HCT116 (cell line): ENCODE results near the gene RNASET2.

ENCODE experiments used
- CEBPB ChIP-seq: IDR thresholded peaks from 2 replicates; pipeline ENCODE4 v1.6.1; 2012; ENCODE audit warnings: low read depth
- EGR1 ChIP-seq: IDR thresholded peaks from 2 replicates; pipeline ENCODE4 v1.6.1; 2012; ENCODE audit warnings: low read depth
- EZH2phosphoT487 ChIP-seq: fragments of 200-600 bp; IDR thresholded peaks from 2 replicates; pipeline ENCODE4 v1.6.1; 2018; ENCODE audit warnings: antibody characterized with exemption, borderline replicate concordance
- POLR2A ChIP-seq: IDR thresholded peaks from 2 replicates; pipeline ENCODE4 v1.7.0; 2011; ENCODE audit warnings: borderline replicate concordance; ENCODE audit not compliant: insufficient read depth, insufficient read length; ENCODE audit errors: extremely low read depth
- POLR2AphosphoS5 ChIP-seq: IDR thresholded peaks from 2 replicates; pipeline ENCODE4 v1.6.1; 2011; ENCODE audit warnings: mild to moderate bottlenecking, low read depth, low read length, moderate library complexity
- RAD21 ChIP-seq: IDR thresholded peaks from 2 replicates; pipeline ENCODE4 v1.6.1; 2012; ENCODE audit warnings: low read depth, mild to moderate bottlenecking
- SRF ChIP-seq: IDR thresholded peaks from 2 replicates; pipeline ENCODE4 v1.6.1; 2012; ENCODE audit warnings: low read depth
- YY1 ChIP-seq: IDR thresholded peaks from 2 replicates; pipeline ENCODE4 v1.6.1; 2011; ENCODE audit warnings: low read length, low read depth, moderate library complexity, mild to moderate bottlenecking; ENCODE audit not compliant: insufficient replicate concordance; ENCODE audit errors: extremely low read depth
- TF ChIP-seq, protein P1 (sequence below), 3 experiments: fragments of 200-600 bp in 1 of 3; sonication (generic) in 1 of 3; IDR thresholded peaks in 2 of 3; conservative IDR thresholded peaks in 1 of 3; 2 replicates each; pipeline ENCODE4 v1.5.1; 2012 to 2017; ENCODE audit warnings: low read depth in 2 of 3, low read length in 2 of 3, antibody characterized with exemption in 1 of 3, borderline replicate concordance in 1 of 3, control low read depth in 1 of 3, mild to moderate bottlenecking in 1 of 3, mixed read lengths in 1 of 3, mixed run types in 1 of 3, moderate library complexity in 1 of 3; ENCODE audit not compliant: insufficient read depth in 1 of 3
- TF ChIP-seq, protein P2 (sequence below): IDR thresholded peaks from 2 replicates; pipeline ENCODE4 v1.6.1; 2012
- TF ChIP-seq, protein P3 (sequence below): IDR thresholded peaks from 2 replicates; pipeline ENCODE4 v1.6.1; 2012; ENCODE audit warnings: low read depth

DNA sequence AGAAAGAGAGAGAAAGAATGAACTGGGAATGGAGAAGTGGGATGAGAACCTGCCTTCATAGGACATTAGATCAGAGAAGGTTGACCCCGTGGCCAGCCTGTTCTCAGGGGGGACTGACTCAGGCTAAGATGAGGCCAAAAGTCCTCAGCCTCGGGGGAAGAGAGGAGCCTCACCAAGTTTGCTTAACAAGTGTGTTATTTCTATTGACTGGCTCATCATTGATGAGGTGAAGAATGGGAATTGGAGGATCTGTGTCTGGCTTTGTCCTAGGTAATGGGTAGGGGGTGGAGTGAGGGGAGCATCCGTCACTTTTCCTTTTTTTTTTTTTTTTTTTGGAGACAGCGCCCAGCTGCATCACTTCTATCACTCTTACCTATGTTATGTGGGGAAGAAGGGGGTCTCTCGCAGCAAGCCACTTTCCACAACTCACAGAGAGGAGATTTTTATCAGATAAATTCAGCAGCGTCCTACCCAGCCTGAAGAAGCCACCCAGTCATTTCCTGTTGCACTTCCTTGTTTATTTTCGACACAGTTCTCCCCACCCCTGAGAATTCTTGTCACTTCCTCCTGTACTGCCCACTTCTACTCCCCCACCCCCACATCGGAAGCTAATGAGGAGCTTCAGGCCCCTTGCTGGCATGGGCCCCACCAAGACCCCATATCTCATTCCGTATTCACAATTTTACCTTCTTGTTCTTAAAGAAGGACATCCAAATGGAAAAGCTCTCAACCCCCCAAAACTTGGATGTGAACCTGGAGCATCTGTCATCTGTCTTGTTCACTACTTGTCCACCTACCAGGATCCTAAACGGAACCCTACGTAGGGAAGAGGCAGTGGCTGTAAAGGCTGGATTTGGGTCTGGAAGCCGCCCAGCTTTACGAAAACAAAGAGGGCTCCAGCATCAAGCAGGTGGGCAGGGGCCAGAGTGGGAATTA is 2.8 kb upstream of the RNASET2 start:
- TF ChIP-seq, protein P1, sequence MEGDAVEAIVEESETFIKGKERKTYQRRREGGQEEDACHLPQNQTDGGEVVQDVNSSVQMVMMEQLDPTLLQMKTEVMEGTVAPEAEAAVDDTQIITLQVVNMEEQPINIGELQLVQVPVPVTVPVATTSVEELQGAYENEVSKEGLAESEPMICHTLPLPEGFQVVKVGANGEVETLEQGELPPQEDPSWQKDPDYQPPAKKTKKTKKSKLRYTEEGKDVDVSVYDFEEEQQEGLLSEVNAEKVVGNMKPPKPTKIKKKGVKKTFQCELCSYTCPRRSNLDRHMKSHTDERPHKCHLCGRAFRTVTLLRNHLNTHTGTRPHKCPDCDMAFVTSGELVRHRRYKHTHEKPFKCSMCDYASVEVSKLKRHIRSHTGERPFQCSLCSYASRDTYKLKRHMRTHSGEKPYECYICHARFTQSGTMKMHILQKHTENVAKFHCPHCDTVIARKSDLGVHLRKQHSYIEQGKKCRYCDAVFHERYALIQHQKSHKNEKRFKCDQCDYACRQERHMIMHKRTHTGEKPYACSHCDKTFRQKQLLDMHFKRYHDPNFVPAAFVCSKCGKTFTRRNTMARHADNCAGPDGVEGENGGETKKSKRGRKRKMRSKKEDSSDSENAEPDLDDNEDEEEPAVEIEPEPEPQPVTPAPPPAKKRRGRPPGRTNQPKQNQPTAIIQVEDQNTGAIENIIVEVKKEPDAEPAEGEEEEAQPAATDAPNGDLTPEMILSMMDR (IDR thresholded peaks at IDR 0.05 in 2 of 3, conservative IDR thresholded peaks at IDR 0.05 in 1 of 3; ENCODE audit: borderline replicate concordance in 1 of 3, insufficient read depth in 1 of 3, low read depth in 2 of 3, low read length in 2 of 3) = no peak
- TF ChIP-seq YY1 (no peak), EGR1 (no peak), POLR2AphosphoS5 (no peak), CEBPB (no peak), POLR2A (no peak), RAD21 (no peak), EZH2phosphoT487 (no peak), SRF (no peak)
- TF ChIP-seq, protein P2, sequence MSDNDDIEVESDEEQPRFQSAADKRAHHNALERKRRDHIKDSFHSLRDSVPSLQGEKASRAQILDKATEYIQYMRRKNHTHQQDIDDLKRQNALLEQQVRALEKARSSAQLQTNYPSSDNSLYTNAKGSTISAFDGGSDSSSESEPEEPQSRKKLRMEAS = no peak
- TF ChIP-seq, protein P3, sequence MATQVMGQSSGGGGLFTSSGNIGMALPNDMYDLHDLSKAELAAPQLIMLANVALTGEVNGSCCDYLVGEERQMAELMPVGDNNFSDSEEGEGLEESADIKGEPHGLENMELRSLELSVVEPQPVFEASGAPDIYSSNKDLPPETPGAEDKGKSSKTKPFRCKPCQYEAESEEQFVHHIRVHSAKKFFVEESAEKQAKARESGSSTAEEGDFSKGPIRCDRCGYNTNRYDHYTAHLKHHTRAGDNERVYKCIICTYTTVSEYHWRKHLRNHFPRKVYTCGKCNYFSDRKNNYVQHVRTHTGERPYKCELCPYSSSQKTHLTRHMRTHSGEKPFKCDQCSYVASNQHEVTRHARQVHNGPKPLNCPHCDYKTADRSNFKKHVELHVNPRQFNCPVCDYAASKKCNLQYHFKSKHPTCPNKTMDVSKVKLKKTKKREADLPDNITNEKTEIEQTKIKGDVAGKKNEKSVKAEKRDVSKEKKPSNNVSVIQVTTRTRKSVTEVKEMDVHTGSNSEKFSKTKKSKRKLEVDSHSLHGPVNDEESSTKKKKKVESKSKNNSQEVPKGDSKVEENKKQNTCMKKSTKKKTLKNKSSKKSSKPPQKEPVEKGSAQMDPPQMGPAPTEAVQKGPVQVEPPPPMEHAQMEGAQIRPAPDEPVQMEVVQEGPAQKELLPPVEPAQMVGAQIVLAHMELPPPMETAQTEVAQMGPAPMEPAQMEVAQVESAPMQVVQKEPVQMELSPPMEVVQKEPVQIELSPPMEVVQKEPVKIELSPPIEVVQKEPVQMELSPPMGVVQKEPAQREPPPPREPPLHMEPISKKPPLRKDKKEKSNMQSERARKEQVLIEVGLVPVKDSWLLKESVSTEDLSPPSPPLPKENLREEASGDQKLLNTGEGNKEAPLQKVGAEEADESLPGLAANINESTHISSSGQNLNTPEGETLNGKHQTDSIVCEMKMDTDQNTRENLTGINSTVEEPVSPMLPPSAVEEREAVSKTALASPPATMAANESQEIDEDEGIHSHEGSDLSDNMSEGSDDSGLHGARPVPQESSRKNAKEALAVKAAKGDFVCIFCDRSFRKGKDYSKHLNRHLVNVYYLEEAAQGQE = no peak
